HG02571 (cell line): ENCODE measurements around the gene PCDH9.

Experiments
- ATAC-seq: cut with Tn5 transposase; IDR thresholded peaks from one replicate; pipeline ENCODE4 v1.9.1; 2021; ENCODE audit warnings: mild to moderate bottlenecking, moderate library complexity; ENCODE audit not compliant: unreplicated experiment

PCDH9 gene

DNA sequence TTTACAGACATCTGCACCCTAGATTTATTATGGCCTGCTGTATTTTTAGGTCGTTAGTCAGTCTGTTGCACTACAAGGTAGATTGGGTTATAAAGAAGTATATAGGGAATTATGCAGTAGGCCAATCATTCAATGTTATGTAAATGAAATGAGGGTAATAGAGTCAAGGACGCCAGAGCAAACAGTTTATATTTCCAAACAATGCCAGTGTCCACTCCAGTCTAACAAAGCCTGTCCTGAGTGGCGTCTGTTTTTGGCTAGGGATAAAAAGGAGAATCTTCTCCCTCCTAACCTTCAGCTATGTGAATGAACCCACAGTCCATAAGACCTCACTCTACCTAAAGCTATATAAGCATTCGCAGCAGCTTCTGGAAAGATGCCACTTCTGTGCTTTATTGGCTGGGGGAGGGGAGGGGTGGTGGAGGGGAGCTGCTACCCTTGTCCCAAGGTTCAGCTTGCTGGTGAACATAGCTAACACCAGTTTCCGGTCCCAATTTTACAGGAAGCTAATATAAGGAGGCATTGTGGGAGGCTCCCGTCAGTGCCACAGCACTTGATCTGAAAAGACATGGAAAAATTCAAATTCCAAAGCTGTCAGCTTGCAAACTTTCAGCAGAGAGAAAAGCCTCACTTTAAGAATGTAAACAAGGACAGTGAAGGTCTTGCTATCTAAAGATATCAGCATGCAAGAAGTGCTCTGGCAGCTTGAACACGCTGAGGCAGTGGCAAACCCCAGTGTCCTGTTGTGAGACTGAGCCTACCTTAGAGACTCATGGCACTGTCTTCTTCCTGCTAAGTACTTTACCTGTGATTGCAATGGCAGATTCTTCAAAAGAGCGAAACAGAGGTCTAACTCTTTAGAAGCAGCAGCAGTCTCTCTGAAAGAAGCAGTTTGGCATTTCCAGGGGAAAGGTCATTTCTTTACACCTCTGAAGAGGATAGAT, 369.9 kb downstream of the PCDH9 start:
- no peak for ATAC-seq

DNA sequence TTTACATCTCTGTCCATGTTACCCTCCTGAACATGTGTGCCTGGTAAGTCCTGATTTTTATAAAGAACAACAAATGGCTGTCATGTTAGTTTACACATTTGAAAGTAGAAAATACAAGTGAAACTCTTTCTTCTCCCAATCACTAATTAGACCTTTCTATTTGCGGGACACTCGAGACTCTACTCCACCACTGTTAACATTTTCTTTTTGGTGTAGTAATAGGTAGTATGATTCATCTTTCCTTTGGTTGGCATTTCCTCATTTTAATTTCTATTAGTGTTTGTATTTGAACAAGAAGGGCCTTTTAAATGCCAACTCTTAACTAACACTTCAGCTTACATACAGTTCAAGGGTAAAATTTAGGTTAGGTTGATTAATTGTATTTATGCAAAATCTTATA, 371.1 kb downstream of the PCDH9 start:
- ATAC-seq: no peak

DNA sequence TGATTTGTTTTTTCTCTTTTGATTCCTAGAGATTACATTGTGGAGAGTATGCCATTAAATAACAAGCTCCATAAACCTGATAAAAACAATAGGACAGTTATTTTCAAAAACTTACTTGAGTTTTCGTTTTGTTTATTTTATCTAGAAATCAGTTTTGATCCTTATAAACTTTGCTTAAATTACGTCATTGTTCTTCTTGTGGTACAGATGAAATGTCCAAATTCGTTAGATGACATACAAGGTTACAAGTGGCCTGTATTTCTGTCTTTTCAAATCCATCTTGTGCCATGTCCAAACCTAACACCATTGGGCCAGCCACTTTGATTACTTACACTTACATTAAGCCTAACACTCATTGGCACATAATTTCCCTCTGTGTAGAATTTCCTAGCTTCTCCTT, 372.0 kb downstream of the PCDH9 start:
- no peak for ATAC-seq

DNA sequence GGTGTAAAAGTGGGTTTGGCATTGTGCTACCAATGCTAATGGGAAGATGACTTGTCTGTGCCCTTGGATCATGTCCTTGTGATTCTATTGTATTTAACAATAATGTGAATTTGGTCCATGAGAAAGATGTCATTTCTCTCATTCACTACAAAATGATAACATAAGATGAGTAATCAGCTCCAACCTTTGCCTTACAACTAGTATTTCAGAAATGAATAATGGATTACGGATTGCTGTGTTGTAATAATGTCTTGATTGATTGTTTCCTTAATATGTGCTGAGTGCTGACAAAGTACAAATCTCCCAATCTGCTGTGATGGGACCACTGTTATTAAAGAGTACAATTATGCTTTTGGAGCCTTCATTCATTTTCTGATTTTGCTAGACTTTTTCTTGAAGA, 375.0 kb downstream of the PCDH9 start:
- no peak for ATAC-seq

DNA sequence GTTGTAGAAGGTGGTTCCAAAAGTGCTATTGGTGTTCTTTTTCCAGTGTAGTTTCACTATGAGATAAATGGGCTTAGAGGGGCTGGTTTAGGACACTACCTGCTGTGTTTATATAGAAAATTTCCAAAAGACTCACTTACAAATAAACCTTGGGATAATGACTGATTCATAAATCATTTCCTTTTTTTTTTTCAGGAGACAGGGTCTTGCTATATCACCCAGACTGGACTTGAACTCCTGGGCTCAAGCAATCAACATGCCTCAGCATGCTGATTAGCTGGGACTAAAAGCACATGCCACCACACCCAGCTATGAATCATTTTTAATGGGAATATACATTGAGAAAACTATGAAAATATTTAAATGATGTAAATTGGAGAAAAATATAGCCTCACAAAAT, 376.6 kb downstream of the PCDH9 start:
- no peak for ATAC-seq

DNA sequence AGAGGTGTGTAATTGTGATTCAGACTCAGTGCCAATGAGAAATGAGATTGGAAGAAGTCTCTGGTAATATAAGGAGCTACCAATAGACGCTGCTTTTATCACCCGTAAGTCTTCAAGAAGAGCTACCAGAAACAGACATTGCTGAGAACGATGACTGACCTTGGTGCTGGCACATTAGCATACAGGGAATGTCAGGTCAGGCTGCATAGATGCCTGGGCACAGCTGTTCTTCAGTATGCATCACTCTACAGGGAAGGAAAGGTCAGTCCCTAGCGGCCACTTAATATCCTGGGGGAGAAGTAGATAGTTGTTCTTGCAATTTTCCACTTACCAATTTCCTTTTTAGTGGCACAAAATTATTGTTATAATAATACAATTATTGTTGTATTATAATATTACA, 380.4 kb downstream of the PCDH9 start:
- no peak for ATAC-seq

DNA sequence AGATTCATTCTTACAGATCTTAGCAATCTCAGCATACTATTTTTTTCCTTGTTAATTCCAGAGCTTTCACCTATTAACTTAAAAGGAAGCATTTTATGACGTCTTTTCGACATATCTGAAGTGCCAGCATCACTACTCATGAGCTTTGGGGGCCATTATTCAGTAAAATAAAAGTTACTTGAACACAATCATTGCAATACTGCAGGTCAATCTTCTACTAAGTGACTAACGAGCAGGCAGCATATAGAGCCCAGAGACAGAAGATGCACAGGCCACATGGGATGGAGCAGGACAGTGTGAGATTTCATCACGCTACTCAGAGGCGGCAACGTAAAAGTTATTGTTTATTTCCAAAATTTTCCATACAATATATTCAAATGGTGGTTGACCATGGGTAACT, 382.6 kb downstream of the PCDH9 start:
- no peak for ATAC-seq

DNA sequence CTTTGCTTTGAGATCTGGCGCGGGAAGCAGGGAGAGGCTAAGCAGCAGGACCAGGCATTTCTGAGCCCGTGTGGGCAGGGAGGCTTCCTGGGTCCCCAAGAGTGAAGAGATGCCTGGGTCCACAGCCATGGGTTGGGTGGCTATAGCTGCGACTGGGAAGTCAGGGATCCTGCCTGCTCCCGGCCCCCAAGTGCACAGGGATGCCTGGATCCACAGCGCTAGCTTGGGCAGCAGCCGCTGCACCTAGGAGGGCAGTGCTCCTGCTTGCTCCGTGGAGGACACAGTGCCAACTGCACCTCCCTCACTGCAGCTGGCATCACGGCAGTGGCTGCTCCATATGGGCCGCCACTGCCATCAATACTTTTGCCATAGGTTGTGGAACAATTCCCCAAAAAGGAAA, 384.7 kb downstream of the PCDH9 start:
- ATAC-seq: no peak

DNA sequence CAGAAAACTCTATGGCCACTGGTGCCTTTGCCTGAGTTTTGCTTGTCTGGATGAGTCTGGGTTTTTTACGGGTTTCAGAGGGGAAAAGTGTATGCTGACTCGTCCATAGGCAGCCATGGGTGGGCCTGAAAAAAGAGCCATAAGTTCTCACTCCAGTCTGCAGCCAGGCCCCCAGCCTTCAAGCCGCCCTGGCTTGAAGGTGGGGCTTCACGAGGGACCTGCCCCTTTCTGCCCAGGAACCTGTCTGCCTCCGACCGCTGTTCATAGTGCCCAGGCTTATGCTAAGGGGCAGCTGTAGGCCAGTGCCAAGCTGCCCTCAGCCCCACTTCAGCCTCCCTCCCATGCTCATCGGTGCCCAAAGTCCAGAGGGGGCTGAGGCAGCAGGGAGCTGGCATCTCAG, 385.2 kb downstream of the PCDH9 start:
- no peak for ATAC-seq

DNA sequence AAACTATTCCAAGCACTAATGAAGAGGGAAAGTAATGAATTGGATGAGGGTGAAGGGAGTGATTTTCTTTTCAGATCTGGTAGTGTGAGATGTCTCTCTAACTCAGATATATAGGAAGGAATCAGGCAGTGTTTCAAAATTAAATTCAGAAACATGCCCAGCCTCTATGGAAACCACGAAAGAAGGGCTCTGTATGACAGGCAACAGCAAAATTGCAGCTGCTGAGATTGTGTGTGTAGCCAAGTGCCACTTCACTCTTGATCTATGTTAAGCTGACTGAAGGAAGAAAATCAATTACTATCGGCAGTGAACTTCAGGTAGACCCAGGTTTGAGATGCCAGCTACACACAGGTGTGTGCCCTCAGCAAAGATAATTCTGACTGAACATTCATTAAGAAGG, 387.4 kb downstream of the PCDH9 start:
- no peak for ATAC-seq

DNA sequence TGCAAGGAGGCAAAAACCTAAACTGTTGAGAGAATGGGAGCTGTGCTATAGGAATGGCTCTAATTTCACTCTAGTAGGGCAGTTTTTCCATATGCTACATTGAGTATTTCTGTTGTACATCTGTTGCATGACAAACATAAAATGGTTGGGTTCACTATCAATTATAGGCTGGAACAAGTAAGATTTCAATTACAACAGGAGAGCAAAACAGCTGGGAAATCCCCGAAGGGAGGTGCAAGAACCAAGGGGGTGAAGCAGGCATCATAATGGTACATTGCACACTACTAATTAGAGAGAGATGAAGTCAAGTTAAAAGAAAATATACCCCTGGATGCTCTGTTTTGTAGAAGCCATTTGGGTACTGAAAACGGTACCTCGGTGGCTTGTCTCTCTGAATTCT, 389.5 kb downstream of the PCDH9 start:
- no peak for ATAC-seq

DNA sequence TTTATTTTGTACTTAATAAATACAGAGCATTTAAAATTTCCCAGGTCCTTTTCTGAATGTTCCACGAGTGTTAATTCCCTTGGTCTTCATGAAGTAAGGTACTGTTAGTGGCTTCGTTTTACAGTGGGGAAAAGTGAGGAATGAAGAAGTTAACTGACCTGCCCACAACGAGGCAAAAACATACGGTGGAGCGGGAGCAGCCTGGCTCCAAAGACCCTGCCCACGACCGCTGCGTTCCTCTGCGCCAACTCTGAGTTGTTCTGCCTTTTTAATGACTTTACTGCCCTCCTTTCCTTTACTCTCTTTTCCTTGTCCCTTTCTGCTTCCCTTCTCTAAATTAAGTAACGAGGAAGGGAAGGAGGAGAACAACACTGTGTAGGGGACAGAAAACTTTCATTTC, 392.9 kb downstream of the PCDH9 start:
- no peak for ATAC-seq

DNA sequence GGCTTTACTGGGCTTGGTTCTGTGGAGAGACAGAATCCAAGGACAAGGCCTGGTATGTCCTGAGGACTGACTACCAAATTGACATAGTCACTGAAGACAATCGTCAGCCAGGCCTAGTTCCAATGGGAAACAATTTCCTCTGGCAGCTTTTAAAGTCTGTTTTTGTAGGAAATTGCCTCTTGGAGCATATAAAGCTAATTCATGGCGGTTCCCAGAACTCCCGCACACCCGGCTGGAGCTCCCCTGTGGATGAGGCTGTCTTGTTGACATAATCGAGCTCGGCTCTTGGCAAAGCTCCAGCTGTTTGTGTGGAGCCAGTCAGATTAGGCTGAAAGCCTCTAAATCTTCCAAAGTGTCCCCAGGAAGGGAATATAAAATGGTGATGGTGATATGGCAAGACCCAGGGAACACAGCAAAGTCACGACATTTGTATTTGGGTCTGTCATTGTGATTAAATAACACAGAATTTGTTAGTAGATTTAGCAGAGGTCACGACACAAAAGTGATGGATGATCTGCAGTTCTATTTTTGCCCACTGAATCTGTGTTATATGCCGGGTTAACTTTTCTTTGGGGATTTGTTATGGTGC, 395.0 kb downstream of the PCDH9 start:
- ATAC-seq: no peak

DNA sequence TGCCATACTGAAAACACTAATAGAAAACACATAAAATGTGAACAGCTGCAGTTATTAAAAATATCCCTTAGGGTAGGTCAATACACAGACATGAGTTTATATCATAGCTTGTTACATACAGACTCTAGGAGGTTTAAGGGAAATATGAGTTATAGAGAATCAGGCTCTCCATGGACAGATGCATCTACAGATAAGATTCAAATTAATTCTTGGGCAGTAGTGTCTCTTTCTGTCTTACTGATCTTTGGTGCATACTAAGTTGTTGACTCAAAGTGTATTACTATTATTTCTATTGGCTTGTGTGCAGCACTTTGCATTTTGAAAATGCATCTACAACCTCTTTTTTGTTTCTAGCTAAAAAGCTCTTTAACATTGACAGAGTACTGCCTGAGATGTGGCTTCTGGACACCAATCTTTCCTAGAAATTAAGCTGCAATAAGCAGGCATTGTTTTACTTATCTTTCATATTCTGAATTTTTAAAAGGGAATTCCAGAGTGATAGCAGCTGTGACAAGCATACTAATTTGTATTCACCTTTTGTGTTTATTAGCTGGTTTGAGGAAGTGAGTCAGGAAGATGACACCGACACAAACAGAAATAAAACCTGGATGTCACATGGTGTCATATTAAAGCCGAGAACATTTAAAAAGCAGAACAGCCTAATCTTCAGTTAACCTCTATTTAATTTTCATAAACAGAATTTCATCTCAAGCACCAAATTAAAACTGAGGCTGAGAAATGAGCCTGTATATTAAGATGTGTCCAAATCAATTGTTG, 399.0 kb downstream of the PCDH9 start:
- ATAC-seq: no peak

DNA sequence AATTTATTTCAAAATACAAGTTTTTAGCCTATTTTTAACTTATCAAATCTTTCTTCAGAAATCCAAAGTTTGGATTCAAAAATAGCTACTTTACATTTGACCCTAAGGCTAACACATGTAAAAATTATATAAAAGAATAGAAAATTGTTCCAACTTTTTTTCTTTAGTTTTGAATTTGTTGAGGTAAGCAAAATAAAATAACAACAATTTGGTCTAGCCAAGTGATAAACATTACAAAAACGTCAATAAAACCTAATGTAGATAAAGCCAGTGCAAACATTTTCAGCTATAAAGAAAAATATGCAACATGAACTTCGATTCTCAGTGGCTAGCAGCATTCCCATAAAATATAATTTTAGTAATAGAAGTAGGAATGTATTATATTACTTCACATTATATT, 400.3 kb downstream of the PCDH9 start:
- no peak for ATAC-seq

DNA sequence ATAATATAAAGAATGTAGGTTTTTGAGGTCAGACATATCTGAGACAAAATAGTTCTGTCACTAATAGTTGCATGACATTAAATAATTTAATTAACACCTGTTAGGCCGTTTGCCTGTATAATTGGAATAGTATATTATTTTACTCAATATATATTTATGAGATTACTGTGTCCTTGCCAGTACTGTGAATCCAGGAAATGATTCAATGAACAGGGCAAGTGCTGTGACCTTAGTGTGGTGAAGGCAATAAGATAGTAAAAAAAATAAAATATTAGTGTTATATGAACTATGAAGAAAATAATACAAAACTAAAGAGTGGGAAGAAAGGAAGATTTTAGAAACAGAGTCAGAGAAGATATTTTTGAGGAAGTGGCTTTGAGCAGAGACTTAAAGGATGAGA, 403.7 kb downstream of the PCDH9 start:
- ATAC-seq: no peak

DNA sequence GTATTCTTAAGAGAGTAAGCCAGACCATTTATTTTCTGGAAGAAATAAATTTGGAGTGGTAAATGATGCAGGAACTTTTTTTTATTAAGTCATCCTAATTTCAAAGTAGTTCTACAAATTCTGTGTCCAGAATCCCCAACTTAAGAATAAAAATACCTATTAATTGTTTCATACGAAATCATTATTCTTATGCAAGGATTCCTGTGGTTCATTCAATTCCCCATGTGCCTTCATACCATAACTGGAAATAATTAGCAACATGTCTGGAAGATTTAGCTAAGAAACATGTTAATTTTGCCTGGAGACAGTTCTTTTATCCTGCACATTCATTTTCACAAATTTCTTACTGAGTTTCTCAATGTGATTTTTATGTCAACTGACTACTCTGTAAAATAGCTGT, 408.6 kb downstream of the PCDH9 start:
- ATAC-seq: no peak

DNA sequence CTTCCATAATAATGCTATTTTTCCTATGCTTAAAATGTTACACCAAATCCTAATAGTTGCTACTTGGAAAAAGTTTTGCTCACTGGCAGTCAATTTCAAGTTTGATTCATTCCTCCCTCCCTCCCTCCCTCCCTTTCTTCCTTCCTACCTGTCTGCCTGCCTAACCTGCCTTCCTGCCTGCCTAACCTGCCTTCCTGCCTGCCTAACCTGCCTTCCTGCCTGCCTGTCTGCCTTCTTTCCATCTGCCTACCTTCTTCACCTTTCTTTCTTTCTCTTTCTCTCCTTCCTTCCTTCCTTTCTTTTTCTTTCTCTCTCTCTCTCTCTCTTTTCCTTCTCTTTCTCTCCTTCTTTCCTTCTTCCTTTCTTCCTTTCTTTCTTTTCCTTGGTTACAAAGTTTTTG, 418.7 kb downstream of the PCDH9 start:
- ATAC-seq: no peak

DNA sequence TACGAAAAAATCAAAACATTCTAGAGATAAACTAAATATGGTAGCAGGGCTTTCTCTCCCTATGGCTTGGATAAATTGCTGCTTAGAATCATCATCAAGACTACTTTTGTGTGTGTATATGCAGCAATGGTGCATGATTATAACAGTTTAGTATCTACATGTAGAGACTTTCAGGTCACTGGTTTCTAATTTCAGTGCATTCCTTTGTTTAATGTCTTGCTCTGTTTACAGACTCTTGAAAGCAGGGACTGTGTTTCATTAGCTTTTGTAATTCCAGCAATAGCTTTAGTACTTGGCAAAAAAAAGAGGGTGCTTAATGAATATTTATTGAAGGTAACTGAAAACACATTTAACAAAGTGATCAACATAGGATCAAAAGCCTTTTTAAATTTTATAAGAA, 420.7 kb downstream of the PCDH9 start:
- no peak for ATAC-seq

DNA sequence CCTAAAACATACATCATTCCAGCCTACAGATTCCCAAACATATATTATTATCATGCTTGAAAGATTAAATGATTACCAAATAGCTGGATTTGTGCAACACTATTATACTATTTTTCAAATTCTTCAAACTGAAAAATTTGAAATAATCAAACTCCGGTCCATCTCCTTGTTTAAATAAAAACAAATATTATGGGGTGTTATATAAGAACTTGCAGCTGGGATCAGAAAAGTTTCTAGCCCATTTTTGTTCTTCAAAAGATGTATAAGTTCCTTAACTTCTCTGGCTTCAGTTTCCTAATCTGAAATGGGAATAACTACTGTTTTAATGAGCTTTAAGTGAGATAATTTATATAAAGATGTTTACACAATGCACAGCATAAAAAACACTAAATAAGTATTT, 422.9 kb downstream of the PCDH9 start:
- no peak for ATAC-seq

DNA sequence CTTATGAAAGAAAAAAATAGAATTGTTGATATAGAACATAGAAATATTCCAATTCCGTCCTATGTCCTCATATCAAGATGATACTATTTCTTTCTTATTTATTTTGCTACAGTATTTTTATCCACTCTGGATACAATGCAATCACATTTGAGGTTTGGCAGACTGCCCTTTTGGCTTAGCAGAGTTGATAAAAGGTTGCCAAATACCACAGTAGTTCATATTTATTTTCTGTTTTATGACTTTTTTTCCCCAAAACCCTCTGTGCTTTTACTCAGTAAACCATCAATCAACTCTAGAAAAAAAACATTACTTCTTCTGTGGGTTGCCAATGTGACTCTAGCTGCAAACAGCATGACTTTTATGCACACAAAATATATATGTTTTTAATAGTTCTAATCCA, 424.5 kb downstream of the PCDH9 start:
- ATAC-seq: no peak
